Measurements from ENCODE around the gene MCCC2.

GRCh38 chr5:71597001-71597400 lies 9.9 kb downstream of the MCCC2 start:
- TF ChIP-seq, protein P1, sequence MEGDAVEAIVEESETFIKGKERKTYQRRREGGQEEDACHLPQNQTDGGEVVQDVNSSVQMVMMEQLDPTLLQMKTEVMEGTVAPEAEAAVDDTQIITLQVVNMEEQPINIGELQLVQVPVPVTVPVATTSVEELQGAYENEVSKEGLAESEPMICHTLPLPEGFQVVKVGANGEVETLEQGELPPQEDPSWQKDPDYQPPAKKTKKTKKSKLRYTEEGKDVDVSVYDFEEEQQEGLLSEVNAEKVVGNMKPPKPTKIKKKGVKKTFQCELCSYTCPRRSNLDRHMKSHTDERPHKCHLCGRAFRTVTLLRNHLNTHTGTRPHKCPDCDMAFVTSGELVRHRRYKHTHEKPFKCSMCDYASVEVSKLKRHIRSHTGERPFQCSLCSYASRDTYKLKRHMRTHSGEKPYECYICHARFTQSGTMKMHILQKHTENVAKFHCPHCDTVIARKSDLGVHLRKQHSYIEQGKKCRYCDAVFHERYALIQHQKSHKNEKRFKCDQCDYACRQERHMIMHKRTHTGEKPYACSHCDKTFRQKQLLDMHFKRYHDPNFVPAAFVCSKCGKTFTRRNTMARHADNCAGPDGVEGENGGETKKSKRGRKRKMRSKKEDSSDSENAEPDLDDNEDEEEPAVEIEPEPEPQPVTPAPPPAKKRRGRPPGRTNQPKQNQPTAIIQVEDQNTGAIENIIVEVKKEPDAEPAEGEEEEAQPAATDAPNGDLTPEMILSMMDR (IDR thresholded peaks at IDR 0.05; ENCODE audit: poor library complexity), result no peak
- TF ChIP-seq EZH2 (IDR thresholded peaks at IDR 0.05; ENCODE audit: borderline replicate concordance) (no peak), EZH2phosphoT487 (IDR thresholded peaks at IDR 0.05; ENCODE audit: low read depth, severe bottlenecking, unreplicated experiment) (no peak)

Data from hepatocyte (in vitro differentiated cells).